Measurements from ENCODE around the gene ADD2. TPM values are rescaled to one million over a fixed set of nuclear protein-coding genes. Genes with fewer than 3 reads are reported as not detected.

ADD2 gene
- total and polyA plus RNA-seq, 2 experiments from 2014 or later = 34.6 to 223 TPM

GRCh38 chr2:70766357-70767078 lies 1.5 kb downstream of the ADD2 start:
- Mint-ChIP-seq H3K27ac (peak overlapping the region; percentile 85), H3K4me1 (peaks cover 48% of the 10 kb centered on the region), H3K36me3 (ENCODE audit: low read depth) (peaks cover 14% of the 10 kb centered on the region; the same call in 2 of the 3 replicates), H3K27me3 (ENCODE audit: insufficient read depth, low read depth, poor library complexity) (peaks cover 14% of the 10 kb centered on the region), H3K9me3 (no peaks in the 10 kb centered on the region), H3K4me3 (peak overlapping the region; percentile 90)
- no peak for ATAC-seq
- Histone ChIP-seq H3K79me2 (replicated peaks; ENCODE audit: insufficient read depth) (peaks cover 56% of the 10 kb centered on the region), H3F3A (replicated peaks; ENCODE audit: low read depth) (peaks cover 6% of the 10 kb centered on the region), H3K27me3 (ENCODE audit: insufficient read depth) (no peaks in the 10 kb centered on the region), H3K4me2 (peak overlapping the region; percentile 91), H3K36me3 (ENCODE audit: insufficient read depth) (no peaks in the 10 kb centered on the region), H4K20me1 (replicated peaks; ENCODE audit: insufficient read depth) (peaks cover 16% of the 10 kb centered on the region), H3K4me1 (ENCODE audit: insufficient read depth) (peaks cover 41% of the 10 kb centered on the region), H2AFZ (no peak overlapping the region), H3K27ac (ENCODE audit: low read depth) (peak overlapping the region; percentile 98), H3K4me3 (peak overlapping the region; percentile 71), H3K9me2 (ENCODE audit: insufficient read depth) (no peaks in the 10 kb centered on the region)
- TF ChIP-seq CREB1 (CRISPR knock-in tag; IDR thresholded peaks at IDR 0.05; ENCODE audit: low read depth) = 0 out of 2 replicates have a peak, but pooled peaks have one; percentile 30
- no peak for TF ChIP-seq EZH2phosphoT487 (IDR thresholded peaks at IDR 0.05; ENCODE audit: unreplicated experiment)
- DNase-seq (ENCODE audit: low spot score) = no peak

- Histone ChIP-seq H3K36me3 (ENCODE audit: insufficient read depth) (no peaks in the 10 kb centered on the region), H3K9me2 (ENCODE audit: insufficient read depth) (no peaks in the 10 kb centered on the region), H3F3A (replicated peaks; ENCODE audit: low read depth) (peaks cover 6% of the 10 kb centered on the region), H2AFZ (no peak overlapping the region), H3K4me1 (ENCODE audit: insufficient read depth) (peaks cover 46% of the 10 kb centered on the region), H4K20me1 (replicated peaks; ENCODE audit: insufficient read depth) (peaks cover 23% of the 10 kb centered on the region), H3K27me3 (ENCODE audit: insufficient read depth) (no peaks in the 10 kb centered on the region), H3K79me2 (replicated peaks; ENCODE audit: insufficient read depth) (peaks cover 66% of the 10 kb centered on the region), H3K27ac (ENCODE audit: low read depth) (no peak overlapping the region), H3K4me2 (peak overlapping the region; percentile 91), H3K4me3 (peak overlapping the region; percentile 71)
- Mint-ChIP-seq H3K9me3 (no peaks in the 10 kb centered on the region), H3K4me1 (peaks cover 46% of the 10 kb centered on the region), H3K4me3 (peak overlapping the region; percentile 90), H3K27me3 (ENCODE audit: insufficient read depth, low read depth, poor library complexity) (peaks cover 14% of the 10 kb centered on the region), H3K27ac (peak overlapping the region; percentile 39; the same call in 1 of the 2 replicates), H3K36me3 (ENCODE audit: low read depth) (peaks cover 14% of the 10 kb centered on the region; the same call in 2 of the 3 replicates)
- ATAC-seq = no peak
- TF ChIP-seq STAT1 (IDR thresholded peaks at IDR 0.05; ENCODE audit: unreplicated experiment) = no peak
- no peak for TF ChIP-seq ZNF331 (CRISPR knock-in tag; IDR thresholded peaks at IDR 0.05; ENCODE audit: low read depth)
- TF ChIP-seq ETS1 (IDR thresholded peaks at IDR 0.05) = no peak
- no peak for TF ChIP-seq JUNB (IDR thresholded peaks at IDR 0.05; ENCODE audit: unreplicated experiment)
- no peak for TF ChIP-seq EZH2 (IDR thresholded peaks at IDR 0.05; ENCODE audit: low read depth, unreplicated experiment)
- TF ChIP-seq EZH2phosphoT487 (IDR thresholded peaks at IDR 0.05; ENCODE audit: unreplicated experiment) = no peak
- no peak for TF ChIP-seq ZNF462 (CRISPR knock-in tag; IDR thresholded peaks at IDR 0.05)
- no peak for TF ChIP-seq NANOG (IDR thresholded peaks at IDR 0.05; ENCODE audit: borderline replicate concordance)
- no peak for TF ChIP-seq CTCF (conservative IDR thresholded peaks at IDR 0.05; ENCODE audit: low read depth in 2 of 2)
- no peak for TF ChIP-seq CREB1 (CRISPR knock-in tag; IDR thresholded peaks at IDR 0.05; ENCODE audit: low read depth)
- no peak for DNase-seq (ENCODE audit: low spot score)
Observed at GRCh38 chr2:70765507-70765906, 2.5 kb downstream of the ADD2 start.

All from GM23338 (cell line).